PC-9 (cell line): ENCODE results near the gene ACCS. TPM values are rescaled to one million over a fixed set of nuclear protein-coding genes. Genes with fewer than 3 reads are reported as not detected.

Experiments used
- BruUV-seq: library from RNA; stranded (reverse); fragments of 400-500 nt; replicated peaks from 2 replicates; lab custom pipeline; 2021; lab: Mats Ljungman, UMichigan
- CTCF ChIA-PET: fragments of 300-600 bp; sonication (Branson Sonifier 250); formaldehyde crosslinking; loops from one replicate; lab custom pipeline; 2022; ENCODE audit warnings: antibody characterized with exemption; lab: Charles Lee
- POLR2A ChIA-PET: fragments of 300-600 bp; sonication (Branson Sonifier 250); formaldehyde crosslinking; loops from one replicate; lab custom pipeline; 2022; ENCODE audit warnings: antibody characterized with exemption; ENCODE audit not compliant: unreplicated experiment; lab: Charles Lee
- DNase-seq, 2 experiments: peaks; one replicate each; pipeline versions ENCODE4 v3.0.0 to v3.0.0-alpha.2; 2015 to 2022; ENCODE audit warnings: mixed read lengths in 1 of 2
- H2AFZ ChIP-seq: fragments of 200-600 bp; sonication (generic); 2 replicates; pipeline ENCODE4 v1.8.1; 2017; ENCODE audit warnings: antibody characterized with exemption
- H3F3A ChIP-seq: fragments of 200-600 bp; sonication (generic); 2 replicates; pipeline ENCODE4 v1.8.1; 2017; ENCODE audit warnings: antibody characterized with exemption, mild to moderate bottlenecking, low read depth; ENCODE audit not compliant: insufficient read depth
- H3K27ac ChIP-seq: fragments of 200-600 bp; sonication (generic); 2 replicates; pipeline ENCODE4 v1.6.1; 2016; ENCODE audit warnings: mixed run types
- H3K27me3 ChIP-seq: fragments of 200-600 bp; sonication (generic); 2 replicates; pipeline ENCODE4 v1.6.1; 2016; ENCODE audit warnings: low read depth, mixed run types; ENCODE audit not compliant: insufficient read depth
- H3K36me3 ChIP-seq: fragments of 200-600 bp; sonication (generic); 2 replicates; pipeline ENCODE4 v1.6.1; 2016; ENCODE audit warnings: low read depth, mixed run types
- H3K4me1 ChIP-seq: fragments of 200-600 bp; sonication (generic); replicated peaks from 2 replicates; pipeline ENCODE4 v1.6.1; 2016; ENCODE audit warnings: mixed run types; ENCODE audit not compliant: insufficient read depth
- H3K4me2 ChIP-seq: fragments of 200-600 bp; sonication (generic); 2 replicates; pipeline ENCODE4 v1.6.1; 2017; ENCODE audit warnings: mixed run types
- H3K4me3 ChIP-seq: fragments of 200-600 bp; sonication (generic); 2 replicates; pipeline ENCODE4 v1.6.1; 2016; ENCODE audit warnings: mixed run types
- H3K79me2 ChIP-seq: fragments of 200-600 bp; sonication (generic); 2 replicates; pipeline ENCODE4 v1.6.1; 2017; ENCODE audit warnings: low read depth, mixed run types
- H3K9me2 ChIP-seq: fragments of 200-600 bp; sonication (generic); 2 replicates; pipeline ENCODE4 v1.8.1; 2017; ENCODE audit warnings: mild to moderate bottlenecking; ENCODE audit not compliant: insufficient read depth
- H3K9me3 ChIP-seq: fragments of 200-600 bp; sonication (generic); 2 replicates; pipeline ENCODE4 v1.8.1; 2016; ENCODE audit warnings: low read depth; ENCODE audit not compliant: insufficient read depth
- H4K20me1 ChIP-seq: fragments of 200-600 bp; sonication (generic); 2 replicates; pipeline ENCODE4 v1.8.1; 2017; ENCODE audit not compliant: insufficient read depth
- CTCF ChIP-seq: fragments of 200-600 bp; sonication (generic); conservative IDR thresholded peaks from 2 replicates; pipeline ENCODE4 v1.6.1; 2017; ENCODE audit warnings: mixed run types, antibody characterized with exemption, mild to moderate bottlenecking, moderate library complexity
- EZH2 ChIP-seq: fragments of 200-600 bp; sonication (generic); IDR thresholded peaks from 2 replicates; pipeline ENCODE4 v1.8.0; 2017; ENCODE audit warnings: antibody characterized with exemption, low read depth
- intact Hi-C: fragments of 100-400 bp; cut with micrococcal nuclease; formaldehyde crosslinking; loops from one replicate; pipeline ENCODE4 v1.10.0; 2022; ENCODE audit not compliant: unreplicated experiment
- total RNA-seq: library from RNA; stranded (reverse); gene quantifications from 2 replicates; pipeline ENCODE4 v1.2.3, GENCODE V29; 2021

ACCS gene
- total RNA-seq, 1 experiment from 2014 or later, result 44.6 TPM

DNA sequence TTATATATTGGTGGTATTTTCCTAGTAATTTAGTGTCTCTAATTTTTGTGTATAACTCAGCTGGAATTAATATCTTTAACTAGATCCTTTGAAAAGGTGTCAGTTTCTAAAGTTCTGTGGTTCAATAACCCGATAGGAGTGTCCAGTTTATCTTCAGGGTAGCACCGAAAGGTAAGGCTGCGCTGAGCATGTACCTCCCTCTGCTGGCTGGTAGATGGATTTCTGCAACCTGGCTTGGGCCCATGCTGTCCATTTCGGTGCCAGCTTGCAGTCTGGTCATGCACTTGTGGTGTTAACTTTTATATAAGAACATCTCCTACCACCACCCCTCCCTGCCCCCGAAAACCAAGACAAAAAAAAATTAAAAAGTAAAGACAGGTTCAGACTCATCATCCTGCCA lies 54.1 kb downstream of the ACCS start:
- Histone ChIP-seq H3K27ac (no peak overlapping the region), H3K36me3 (0 out of 2 replicates have a peak, but pooled peaks cover 5% of the 10 kb centered on the region), H3K4me1 (no peaks in the 10 kb centered on the region), H3K9me3 (no peaks in the 10 kb centered on the region), H3K4me3 (no peak overlapping the region), H2AFZ (no peak overlapping the region), H3K79me2 (no peaks in the 10 kb centered on the region), H3K9me2 (no peaks in the 10 kb centered on the region), H3F3A (no peaks in the 10 kb centered on the region), H3K27me3 (no peaks in the 10 kb centered on the region), H3K4me2 (no peak overlapping the region), H4K20me1 (no peaks in the 10 kb centered on the region)
- ChIA-PET CTCF (no interaction called here), POLR2A (interaction anchor here (0.5 kb wide), 1 partner anchor 36 kb away, joined by 3 read pairs; no protein-coding TSS in a partner anchor)
- DNase-seq, result no peak
- BruUV-seq, result no TSS peak
- TF ChIP-seq EZH2, result no peak
- TF ChIP-seq CTCF, result peak; percentile 47
- intact Hi-C loops, result no loop called here

GRCh38 chr11:44125598-44125997 lies 59.5 kb downstream of the ACCS start:
- H3K9me3 ChIP-seq, result no peaks in the 10 kb centered on the region
- CTCF ChIA-PET, result no interaction called here
- H3K36me3 ChIP-seq, result peaks cover 15% of the 10 kb centered on the region; the same call in 1 of the 2 replicates
- no peak overlapping the region for H3K27ac ChIP-seq
- H3K4me2 ChIP-seq, result no peak overlapping the region
- no peak for DNase-seq
- H4K20me1 ChIP-seq, result no peaks in the 10 kb centered on the region
- TF ChIP-seq CTCF (no peak), EZH2 (no peak)
- no peak overlapping the region for H2AFZ ChIP-seq
- H3K79me2 ChIP-seq, result no peaks in the 10 kb centered on the region
- H3K9me2 ChIP-seq, result no peaks in the 10 kb centered on the region
- H3K4me3 ChIP-seq, result no peak overlapping the region
- H3F3A ChIP-seq, result no peaks in the 10 kb centered on the region
- no peaks in the 10 kb centered on the region for H3K4me1 ChIP-seq
- BruUV-seq, result no TSS peak
- POLR2A ChIA-PET, result no interaction called here
- no peaks in the 10 kb centered on the region for H3K27me3 ChIP-seq
- intact Hi-C loops, result no loop called here

GRCh38 chr11:44126304-44126703 lies 60.2 kb downstream of the ACCS start:
- intact Hi-C loops, result no loop called here
- Histone ChIP-seq H3K36me3 (peaks cover 15% of the 10 kb centered on the region; the same call in 1 of the 2 replicates), H3K4me1 (no peaks in the 10 kb centered on the region), H2AFZ (no peak overlapping the region), H3K4me2 (no peak overlapping the region), H3K27ac (no peak overlapping the region), H3K27me3 (no peaks in the 10 kb centered on the region), H3K9me2 (no peaks in the 10 kb centered on the region), H3K79me2 (no peaks in the 10 kb centered on the region), H3F3A (no peaks in the 10 kb centered on the region), H4K20me1 (no peaks in the 10 kb centered on the region), H3K9me3 (no peaks in the 10 kb centered on the region), H3K4me3 (no peak overlapping the region)
- TF ChIP-seq EZH2 (no peak), CTCF (no peak)
- ChIA-PET POLR2A (interaction anchor here (0.6 kb wide), 1 partner anchor 454 kb away, joined by 3 read pairs; no protein-coding TSS in a partner anchor), CTCF (no interaction called here)
- no peak for DNase-seq
- no TSS peak for BruUV-seq
